HEK293 (cell line): Measurements from ENCODE around the gene NOTCH3.

Source experiments
- CTCF ChIP-seq: fragments of 450-650 bp; formaldehyde crosslinking; IDR thresholded peaks from 2 replicates; pipeline ENCODE4 v1.5.1; 2016; ENCODE audit warnings: missing biosample characterization, missing genetic modification characterization
- MEIS1 ChIP-seq: sonication (generic); formaldehyde crosslinking; IDR thresholded peaks from 2 replicates; pipeline ENCODE4 v1.8.1; 2022; ENCODE audit warnings: missing genetic modification reagents, mild to moderate bottlenecking, borderline replicate concordance
- ZNF274 ChIP-seq, 2 experiments: fragments of 200-500 bp in 1 of 2; fragments of 450-650 bp in 1 of 2; sonication (Bioruptor generic) in 1 of 2; formaldehyde crosslinking in 1 of 2; IDR thresholded peaks; 2 replicates each; pipeline versions ENCODE4 v1.5.1 to v1.6.1; 2014 to 2016; ENCODE audit warnings: borderline replicate concordance in 1 of 2, inconsistent platforms in 1 of 2, low read length in 1 of 2, missing biosample characterization in 1 of 2, missing genetic modification characterization in 1 of 2

- TF ChIP-seq CTCF (tag by site-specific recombination) (no peak), ZNF274 (IDR thresholded peaks at IDR 0.05; ENCODE audit: low read length) (no peak), ZNF274 (tag by site-specific recombination; IDR thresholded peaks at IDR 0.05; ENCODE audit: borderline replicate concordance) (no peak), MEIS1 (CRISPR knock-in tag) (no peak)
Observed at GRCh38 chr19:15116856-15117255, 83.9 kb downstream of the NOTCH3 start.
